GM18868 (cell line): ENCODE measurements around the gene USP11.
"Not testable (repeated sequence)": the region's sequence is repeated elsewhere in the genome, so short reads cannot be mapped to it uniquely, and the experiment has no call there.

Experiments used
- ATAC-seq: cut with Tn5 transposase; IDR thresholded peaks from one replicate; pipeline ENCODE4 v1.9.1; 2021; ENCODE audit warnings: mild to moderate bottlenecking, moderate library complexity; ENCODE audit not compliant: unreplicated experiment

The USP11 gene

GRCh38 chrX:47244676-47245075, 11.9 kb downstream of the USP11 start:
- ATAC-seq: no peak

DNA sequence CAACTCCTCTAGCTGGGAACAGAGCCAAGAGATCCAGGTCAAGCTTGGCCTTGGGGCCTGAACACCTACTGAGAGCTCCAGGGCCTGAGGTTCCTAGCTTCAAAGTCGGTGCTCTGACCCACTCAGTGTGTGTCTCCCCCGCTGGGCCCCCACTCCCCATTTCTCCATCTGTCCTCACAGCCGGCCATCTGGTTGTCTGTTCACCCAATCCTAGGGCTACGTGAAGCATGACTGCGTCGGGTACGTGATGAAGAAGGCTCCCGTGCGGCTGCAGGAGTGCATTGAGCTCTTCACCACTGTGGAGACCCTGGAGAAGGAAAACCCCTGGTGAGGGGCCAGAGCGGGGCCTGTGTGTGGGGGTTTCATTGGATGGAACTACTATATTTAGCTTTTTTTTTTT, 12.3 kb downstream of the USP11 start:
- no peak for ATAC-seq

GRCh38 chrX:47247206-47247998, 14.6 kb downstream of the USP11 start:
- ATAC-seq: no peak

- ATAC-seq: no peak
Measured at GRCh38 chrX:47247999-47248320, 15.2 kb downstream of the USP11 start.

DNA sequence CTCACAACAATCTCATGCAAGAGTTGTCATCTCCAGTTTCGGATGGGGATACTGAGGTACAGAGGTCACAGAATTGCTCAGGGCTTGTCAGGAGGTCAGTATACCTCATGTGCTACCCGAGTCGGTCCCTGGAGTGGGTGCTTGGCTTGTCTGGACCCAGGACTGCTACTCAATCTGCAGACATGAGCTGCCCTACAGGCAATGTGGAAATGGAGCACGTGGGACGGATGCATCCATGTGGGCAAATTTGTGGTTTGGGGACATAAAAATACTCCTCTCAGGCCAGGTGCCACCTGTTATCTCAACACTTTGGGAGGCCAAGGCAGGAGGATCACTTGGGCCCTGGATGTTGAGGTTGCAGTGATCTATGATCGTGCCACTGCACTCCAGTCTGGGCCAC, 15.8 kb downstream of the USP11 start:
- ATAC-seq: no peak

DNA sequence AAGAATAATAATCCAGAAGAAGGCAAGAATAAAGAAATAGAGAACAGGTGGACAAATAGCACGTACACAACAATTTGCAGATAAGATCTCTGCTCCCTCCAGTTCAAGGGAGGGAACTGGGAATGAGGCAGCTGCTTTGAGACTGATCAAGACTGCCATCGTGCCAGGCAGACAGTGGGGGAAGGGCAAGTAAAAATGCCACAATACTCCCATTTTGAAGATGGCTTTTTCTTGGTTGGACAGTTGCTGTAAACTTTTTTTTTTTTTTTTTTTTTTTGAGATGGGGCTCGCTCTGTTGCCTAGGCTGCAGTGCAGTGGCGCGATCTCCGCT, 17.2 kb downstream of the USP11 start:
- no peak for ATAC-seq

DNA sequence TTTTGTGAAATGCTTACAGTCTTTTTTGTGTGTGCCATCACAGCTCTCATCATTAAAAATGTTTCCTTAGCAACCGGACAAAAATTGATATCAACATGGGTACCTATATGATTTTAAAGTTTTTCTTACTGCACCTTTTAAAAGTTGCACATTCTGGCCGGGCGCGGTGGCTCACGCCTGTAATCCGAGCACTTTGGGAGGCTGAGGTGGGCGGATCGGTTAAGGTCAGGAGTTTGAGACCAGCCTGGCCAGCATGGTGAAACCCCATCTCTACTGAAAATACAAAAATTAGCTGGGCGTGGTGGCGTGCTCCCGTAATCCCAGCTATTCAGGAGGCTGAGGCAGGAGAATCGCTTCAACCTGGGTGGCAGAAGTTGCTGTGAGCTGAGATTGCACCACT, 24.8 kb downstream of the USP11 start:
- not testable (repeated sequence) for ATAC-seq

DNA sequence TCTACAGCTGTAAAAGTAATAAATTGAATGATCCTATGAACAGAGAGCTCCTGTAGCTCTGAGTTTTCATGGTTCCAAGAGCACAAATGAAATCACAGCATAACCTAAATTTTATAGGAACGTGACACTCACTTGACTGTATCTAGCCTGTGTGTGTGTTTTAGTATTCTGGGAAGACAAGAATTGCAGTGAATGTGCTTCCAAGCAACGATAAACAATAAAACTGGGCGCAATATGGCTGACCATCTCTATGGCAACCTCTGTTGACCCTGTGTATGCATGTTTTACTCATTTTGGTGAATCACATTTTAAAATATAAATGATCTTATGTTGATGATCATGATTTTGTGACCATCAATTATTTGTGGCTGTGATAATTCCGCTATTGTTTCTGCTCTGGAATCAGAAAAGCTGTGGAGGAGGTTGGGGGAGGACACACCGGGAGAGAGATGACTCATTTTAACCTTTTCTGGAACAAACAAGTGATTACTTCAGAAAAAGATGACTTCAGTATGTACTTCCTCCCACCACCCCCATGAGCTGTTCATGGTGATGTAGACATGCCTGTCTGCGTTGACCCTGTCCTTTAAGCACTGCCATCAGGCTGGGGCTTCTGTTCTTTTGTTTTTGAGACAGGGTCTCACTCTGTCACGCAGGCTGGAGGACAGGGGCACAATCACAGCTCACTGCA, 31.8 kb downstream of the USP11 start:
- no peak for ATAC-seq

DNA sequence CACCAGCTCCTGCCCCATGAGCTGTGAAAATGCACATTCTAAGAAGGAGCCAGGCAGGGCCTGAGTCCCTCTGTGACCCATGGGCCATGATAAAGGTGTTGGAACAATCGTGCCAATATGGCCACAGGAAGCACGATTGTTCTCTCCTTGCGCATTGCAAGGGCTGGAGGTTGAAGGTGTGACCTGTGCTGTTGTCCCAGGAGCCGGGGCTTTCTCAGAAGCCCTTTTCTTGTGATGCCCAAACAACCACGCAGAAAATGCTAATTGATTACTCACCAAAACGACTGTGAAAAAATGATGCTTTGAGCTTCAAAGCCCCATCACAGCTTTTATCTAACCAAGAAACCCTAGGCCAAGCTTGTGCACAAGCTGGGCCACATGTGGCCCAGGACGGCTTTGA, 33.8 kb downstream of the USP11 start:
- no peak for ATAC-seq

GRCh38 chrX:47272013-47272408, 39.2 kb downstream of the USP11 start:
- no peak for ATAC-seq

- ATAC-seq: no peak
Measured at GRCh38 chrX:47273011-47273730, 40.4 kb downstream of the USP11 start.

GRCh38 chrX:47278691-47279090, 45.9 kb downstream of the USP11 start:
- no peak for ATAC-seq

- ATAC-seq: no peak
Measured at GRCh38 chrX:47283015-47283771, 50.4 kb downstream of the USP11 start.

GRCh38 chrX:47284616-47285015, 51.8 kb downstream of the USP11 start:
- ATAC-seq: not testable (repeated sequence)

GRCh38 chrX:47285836-47286320, 53.1 kb downstream of the USP11 start:
- no peak for ATAC-seq

- ATAC-seq: no peak
Measured at GRCh38 chrX:47293106-47293505, 60.3 kb downstream of the USP11 start.

GRCh38 chrX:47296766-47297365, 64.1 kb downstream of the USP11 start:
- no peak for ATAC-seq

GRCh38 chrX:47297874-47298273, 65.1 kb downstream of the USP11 start:
- no peak for ATAC-seq
